ENCODE measurements around the gene DDX19B. TPM values are rescaled to one million over a fixed set of nuclear protein-coding genes. Genes with fewer than 3 reads are reported as not detected.
"Not testable (repeated sequence)": the region's sequence is repeated elsewhere in the genome, so short reads cannot be mapped to it uniquely, and the experiment has no call there.

The DDX19B gene
- polyA plus RNA-seq, 1 donor (not counting 4 experiments of a cell fraction or from before 2014, with no cell fraction given), result 24.6 TPM

DNA sequence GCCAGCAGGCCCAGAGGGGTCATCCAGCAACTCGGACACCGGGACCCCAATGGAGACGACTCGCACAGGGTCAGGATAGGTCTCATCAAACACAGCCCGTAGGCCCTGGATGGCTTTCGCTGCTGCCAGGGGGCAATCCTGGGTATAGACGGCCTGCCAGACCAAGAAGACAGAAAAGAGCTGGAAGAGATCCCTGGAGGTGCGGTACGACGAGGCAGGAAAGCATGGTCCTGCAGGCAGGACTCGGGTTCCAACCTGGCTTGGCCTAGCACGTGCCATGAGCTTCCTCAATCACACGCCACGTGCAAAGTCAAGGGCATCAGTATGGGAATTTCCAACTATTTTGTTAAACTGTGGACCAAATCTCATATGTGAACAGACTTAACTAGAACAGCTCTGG lies 40.9 kb upstream of the DDX19B start:
- Histone ChIP-seq H3K36me3 (ENCODE audit: control insufficient read depth in 2 of 2, extremely low read depth in 1 of 2, insufficient read depth in 2 of 2, low read length in 2 of 2) (peaks cover 52 to 61% of the 10 kb centered on the region in 2 experiments), H3K27ac (ENCODE audit: control insufficient read depth, insufficient read depth, low read length) (no peak overlapping the region), H3K9me1 (ENCODE audit: control insufficient read depth, extremely low read depth, insufficient read depth, low read length) (peaks cover 2% of the 10 kb centered on the region), H3K4me1 (ENCODE audit: control insufficient read depth, extremely low read depth, insufficient read depth, low read length) (no peaks in the 10 kb centered on the region), H3K9me3 (ENCODE audit: control insufficient read depth, low read depth, low read length) (no peaks in the 10 kb centered on the region), H3K27me3 (ENCODE audit: control insufficient read depth, extremely low read depth, insufficient read depth, low read length) (no peaks in the 10 kb centered on the region), H3K4me3 (ENCODE audit: control insufficient read depth in 2 of 3, extremely low read depth in 1 of 3, insufficient read depth in 2 of 3, low read depth in 1 of 3, low read length in 3 of 3) (no peak overlapping the region), H4K20me1 (ENCODE audit: control insufficient read depth, extremely low read depth, insufficient read depth, low read length) (peaks cover 4% of the 10 kb centered on the region), H3K79me2 (ENCODE audit: control insufficient read depth, insufficient read depth, low read length) (no peaks in the 10 kb centered on the region), H3K9ac (ENCODE audit: control insufficient read depth, extremely low read depth, insufficient read depth, low read length) (no peak overlapping the region), H3K4me2 (ENCODE audit: control insufficient read depth, extremely low read depth, insufficient read depth, low read depth, low read length) (no peak overlapping the region), H2AFZ (ENCODE audit: control insufficient read depth, low read length) (no peak overlapping the region)
- dilution Hi-C loops (cut with MboI; ENCODE audit: extremely low pct_ligation_motif_present, low sequenced_read_pairs), result no loop called here
- FAIRE-seq, result no peak
- TF ChIP-seq CTCF (optimal IDR thresholded peaks at IDR 0.05 in 1 of 3, IDR thresholded peaks at IDR 0.05 in 1 of 3, conservative IDR thresholded peaks at IDR 0.05 in 1 of 3; ENCODE audit: extremely low read depth in 1 of 3, insufficient read depth in 2 of 3, low read length in 3 of 3) (no peak), EZH2 (IDR thresholded peaks at IDR 0.05; ENCODE audit: low read length) (no peak)
- no peak for DNase-seq (ENCODE audit: low read depth, low spot score)

GRCh38 chr16:70258946-70259345 lies 40.0 kb upstream of the DDX19B start:
- peaks cover 4% of the 10 kb centered on the region for H4K20me1 ChIP-seq (ENCODE audit: control insufficient read depth, extremely low read depth, insufficient read depth, low read length)
- H3K27me3 ChIP-seq (ENCODE audit: control insufficient read depth, extremely low read depth, insufficient read depth, low read length), result no peaks in the 10 kb centered on the region
- dilution Hi-C loops (cut with MboI; ENCODE audit: extremely low pct_ligation_motif_present, low sequenced_read_pairs), result no loop called here
- H3K4me3 ChIP-seq (ENCODE audit: control insufficient read depth in 2 of 3, extremely low read depth in 1 of 3, insufficient read depth in 2 of 3, low read depth in 1 of 3, low read length in 3 of 3), result no peak overlapping the region
- no peak overlapping the region for H3K4me2 ChIP-seq (ENCODE audit: control insufficient read depth, extremely low read depth, insufficient read depth, low read depth, low read length)
- no peaks in the 10 kb centered on the region for H3K9me3 ChIP-seq (ENCODE audit: control insufficient read depth, low read depth, low read length)
- H3K79me2 ChIP-seq (ENCODE audit: control insufficient read depth, insufficient read depth, low read length), result no peaks in the 10 kb centered on the region
- DNase-seq (ENCODE audit: low read depth, low spot score) (no peak), FAIRE-seq (no peak)
- no peaks in the 10 kb centered on the region for H3K4me1 ChIP-seq (ENCODE audit: control insufficient read depth, extremely low read depth, insufficient read depth, low read length)
- H3K27ac ChIP-seq (ENCODE audit: control insufficient read depth, insufficient read depth, low read length), result no peak overlapping the region
- no peak overlapping the region for H2AFZ ChIP-seq (ENCODE audit: control insufficient read depth, low read length)
- TF ChIP-seq EZH2 (IDR thresholded peaks at IDR 0.05; ENCODE audit: low read length) (no peak), CTCF (optimal IDR thresholded peaks at IDR 0.05 in 1 of 3, IDR thresholded peaks at IDR 0.05 in 1 of 3, conservative IDR thresholded peaks at IDR 0.05 in 1 of 3; ENCODE audit: extremely low read depth in 1 of 3, insufficient read depth in 2 of 3, low read length in 3 of 3) (no peak)
- H3K9ac ChIP-seq (ENCODE audit: control insufficient read depth, extremely low read depth, insufficient read depth, low read length), result no peak overlapping the region
- H3K9me1 ChIP-seq (ENCODE audit: control insufficient read depth, extremely low read depth, insufficient read depth, low read length), result peaks cover 2% of the 10 kb centered on the region
- H3K36me3 ChIP-seq (ENCODE audit: control insufficient read depth in 2 of 2, extremely low read depth in 1 of 2, insufficient read depth in 2 of 2, low read length in 2 of 2), result peaks cover 48 to 58% of the 10 kb centered on the region in 2 experiments

GRCh38 chr16:70259903-70260302 lies 39.1 kb upstream of the DDX19B start:
- H3K4me3 ChIP-seq (ENCODE audit: control insufficient read depth in 2 of 3, extremely low read depth in 1 of 3, insufficient read depth in 2 of 3, low read depth in 1 of 3, low read length in 3 of 3); H3K4me2 ChIP-seq (ENCODE audit: control insufficient read depth, extremely low read depth, insufficient read depth, low read depth, low read length); H3K27me3 ChIP-seq (ENCODE audit: control insufficient read depth, extremely low read depth, insufficient read depth, low read length); H3K27ac ChIP-seq (ENCODE audit: control insufficient read depth, insufficient read depth, low read length); H3K9me3 ChIP-seq (ENCODE audit: control insufficient read depth, low read depth, low read length); H3K79me2 ChIP-seq (ENCODE audit: control insufficient read depth, insufficient read depth, low read length); H3K9ac ChIP-seq (ENCODE audit: control insufficient read depth, extremely low read depth, insufficient read depth, low read length); FAIRE-seq; H4K20me1 ChIP-seq (ENCODE audit: control insufficient read depth, extremely low read depth, insufficient read depth, low read length); H3K4me1 ChIP-seq (ENCODE audit: control insufficient read depth, extremely low read depth, insufficient read depth, low read length); DNase-seq (ENCODE audit: low read depth, low spot score); H3K9me1 ChIP-seq (ENCODE audit: control insufficient read depth, extremely low read depth, insufficient read depth, low read length); H2AFZ ChIP-seq (ENCODE audit: control insufficient read depth, low read length); dilution Hi-C loops (cut with MboI; ENCODE audit: extremely low pct_ligation_motif_present, low sequenced_read_pairs): not testable (repeated sequence)
- H3K36me3 ChIP-seq (ENCODE audit: control insufficient read depth in 2 of 2, extremely low read depth in 1 of 2, insufficient read depth in 2 of 2, low read length in 2 of 2), result peaks cover 51 to 57% of the 10 kb centered on the region in 2 experiments
